ENCODE results near the gene MSL2. TPM values are rescaled to one million over a fixed set of nuclear protein-coding genes. Genes with fewer than 3 reads are reported as not detected.

The MSL2 gene
- total RNA-seq, 2 experiments from 2014 or later, result 27.1 to 55.6 TPM

GRCh38 chr3:136109499-136109898 lies 86.6 kb downstream of the MSL2 start:
- Histone ChIP-seq H3K4me2 (ENCODE audit: low read length) (peak overlapping the region; percentile 37), H2AFZ (ENCODE audit: low read length) (peak overlapping the region; percentile 59; the same call in 1 of the 2 replicates), H3K79me2 (ENCODE audit: insufficient read depth, low read depth, low read length) (no peaks in the 10 kb centered on the region), H3K4me1 (ENCODE audit: insufficient read depth, low read length, poor library complexity, severe bottlenecking) (peaks cover 13% of the 10 kb centered on the region), H3K9me3 (ENCODE audit: low read length) (no peaks in the 10 kb centered on the region), H4K20me1 (ENCODE audit: insufficient read depth, low read length) (no peaks in the 10 kb centered on the region), H3K4me3 (ENCODE audit: low read depth, low read length, poor library complexity, severe bottlenecking) (no peak overlapping the region), H3K9me2 (ENCODE audit: insufficient read depth, low read length) (no peaks in the 10 kb centered on the region), H3K27ac (ENCODE audit: low read depth, low read length, poor library complexity, severe bottlenecking) (no peak overlapping the region), H3K36me3 (ENCODE audit: insufficient read depth, low read length) (no peaks in the 10 kb centered on the region)
- ChIA-PET CTCF (ENCODE audit: unreplicated experiment) (no interaction called here), POLR2A (interaction anchor here (0.6 to 2.0 kb wide), 5 partner anchors 9 to 643 kb away, joined by 3 to 5 read pairs (median 3); partner anchors contain the start of gene STAG1)
- TF ChIP-seq EZH2phosphoT487 (IDR thresholded peaks at IDR 0.05; ENCODE audit: borderline replicate concordance, low read depth, low read length), result no peak
- no peak for TF ChIP-seq CTCF (conservative IDR thresholded peaks at IDR 0.05; ENCODE audit: low read length)
- intact Hi-C loops (cut with micrococcal nuclease; ENCODE audit: unreplicated experiment), result no loop called here
- DNase-seq (ENCODE audit: low spot score), result no peak
- no TSS peak for BruUV-seq (replicated peaks)

GRCh38 chr3:136106101-136106500 lies 90.0 kb downstream of the MSL2 start:
- POLR2A ChIA-PET, result interaction anchor here (0.6 to 0.7 kb wide), 2 partner anchors 260 to 1869 kb away, joined by 3 to 4 read pairs; no protein-coding TSS in a partner anchor
- H3K36me3 ChIP-seq (ENCODE audit: insufficient read depth, low read length), result no peaks in the 10 kb centered on the region
- peaks cover 13% of the 10 kb centered on the region for H3K4me1 ChIP-seq (ENCODE audit: insufficient read depth, low read length, poor library complexity, severe bottlenecking)
- no peaks in the 10 kb centered on the region for H4K20me1 ChIP-seq (ENCODE audit: insufficient read depth, low read length)
- no peaks in the 10 kb centered on the region for H3K9me2 ChIP-seq (ENCODE audit: insufficient read depth, low read length)
- no peak overlapping the region for H3K4me2 ChIP-seq (ENCODE audit: low read length)
- TF ChIP-seq CTCF (conservative IDR thresholded peaks at IDR 0.05; ENCODE audit: low read length), result no peak
- no peak for TF ChIP-seq EZH2phosphoT487 (IDR thresholded peaks at IDR 0.05; ENCODE audit: borderline replicate concordance, low read depth, low read length)
- no peaks in the 10 kb centered on the region for H3K79me2 ChIP-seq (ENCODE audit: insufficient read depth, low read depth, low read length)
- intact Hi-C loops (cut with micrococcal nuclease; ENCODE audit: unreplicated experiment), result no loop called here
- no TSS peak for BruUV-seq (replicated peaks)
- no peak overlapping the region for H3K4me3 ChIP-seq (ENCODE audit: low read depth, low read length, poor library complexity, severe bottlenecking)
- CTCF ChIA-PET (ENCODE audit: unreplicated experiment), result no interaction called here
- no peak for DNase-seq (ENCODE audit: low spot score)
- no peak overlapping the region for H3K27ac ChIP-seq (ENCODE audit: low read depth, low read length, poor library complexity, severe bottlenecking)
- H2AFZ ChIP-seq (ENCODE audit: low read length), result no peak overlapping the region
- no peaks in the 10 kb centered on the region for H3K9me3 ChIP-seq (ENCODE audit: low read length)

GRCh38 chr3:136105044-136105443 lies 91.1 kb downstream of the MSL2 start:
- no peak overlapping the region for H3K4me3 ChIP-seq (ENCODE audit: low read depth, low read length, poor library complexity, severe bottlenecking)
- H3K79me2 ChIP-seq (ENCODE audit: insufficient read depth, low read depth, low read length), result no peaks in the 10 kb centered on the region
- H3K36me3 ChIP-seq (ENCODE audit: insufficient read depth, low read length), result no peaks in the 10 kb centered on the region
- H3K4me2 ChIP-seq (ENCODE audit: low read length), result no peak overlapping the region
- H3K9me2 ChIP-seq (ENCODE audit: insufficient read depth, low read length), result no peaks in the 10 kb centered on the region
- no peak overlapping the region for H3K27ac ChIP-seq (ENCODE audit: low read depth, low read length, poor library complexity, severe bottlenecking)
- peak; percentile 4 for DNase-seq (ENCODE audit: low spot score)
- intact Hi-C loops (cut with micrococcal nuclease; ENCODE audit: unreplicated experiment), result no loop called here
- H3K4me1 ChIP-seq (ENCODE audit: insufficient read depth, low read length, poor library complexity, severe bottlenecking), result peaks cover 13% of the 10 kb centered on the region
- ChIA-PET CTCF (ENCODE audit: unreplicated experiment) (no interaction called here), POLR2A (no interaction called here)
- BruUV-seq (replicated peaks), result no TSS peak
- H3K9me3 ChIP-seq (ENCODE audit: low read length), result no peaks in the 10 kb centered on the region
- TF ChIP-seq EZH2phosphoT487 (IDR thresholded peaks at IDR 0.05; ENCODE audit: borderline replicate concordance, low read depth, low read length) (no peak), CTCF (conservative IDR thresholded peaks at IDR 0.05; ENCODE audit: low read length) (no peak)
- H2AFZ ChIP-seq (ENCODE audit: low read length), result no peak overlapping the region
- no peaks in the 10 kb centered on the region for H4K20me1 ChIP-seq (ENCODE audit: insufficient read depth, low read length)

Other genes starting within 250 kb of the MSL2 start
- 0.05 and 0.22 TPM in 2 replicates for gene PPP2R3A, start 230.6 kb downstream of the MSL2 start, total RNA-seq (2014; rRNA removed; shearing (Covaris generic))
- gene PPP2R3A, start 230.6 kb downstream of the MSL2 start, total RNA-seq (2022), result 0.27 and 0.28 TPM in 2 replicates
- gene PCCB, start 54.0 kb upstream of the MSL2 start, total RNA-seq (2014; rRNA removed; shearing (Covaris generic)), result 38.3 and 39.7 TPM in 2 replicates
- 51.5 and 64.1 TPM in 2 replicates for gene PCCB, start 54.0 kb upstream of the MSL2 start, total RNA-seq (2022)

Measured in OCI-LY7 (cell line).